Tibial nerve (tissue), 4 donors: ENCODE data around the gene PCDH9. TPM values are rescaled to one million over a fixed set of nuclear protein-coding genes. Genes with fewer than 3 reads are reported as not detected.

Experiments used
- DNase-seq, 2 donors: peaks; one replicate each; pipeline ENCODE4 v3.0.0-alpha.2; 2019; ENCODE audit warnings: low spot score in 2 of 2
- H3K27ac ChIP-seq, 4 donors: fragments of 200-600 bp; sonication (generic) in 3 of 4; one replicate each; pipeline ENCODE4 v1.5.1; 2017 to 2019; ENCODE audit warnings: mild to moderate bottlenecking in 1 of 4
- H3K27me3 ChIP-seq, 2 donors: fragments of 200-600 bp; sonication (generic) in 1 of 2; one replicate each; pipeline versions ENCODE4 v1.5.1 to v1.6.0; 2017 to 2019
- H3K36me3 ChIP-seq, 3 donors: fragments of 200-600 bp; sonication (generic); one replicate each; pipeline ENCODE4 v1.5.1; 2018 to 2019
- H3K4me1 ChIP-seq, 4 donors: fragments of 200-600 bp; sonication (generic) in 3 of 4; one replicate each; pipeline ENCODE4 v1.5.1; 2017 to 2019
- H3K4me3 ChIP-seq, 4 donors: fragments of 200-600 bp; sonication (generic) in 3 of 4; one replicate each; pipeline ENCODE4 v1.5.1; 2017 to 2019; ENCODE audit warnings: mild to moderate bottlenecking in 1 of 4, moderate library complexity in 1 of 4
- H3K9me3 ChIP-seq, 4 donors: fragments of 200-600 bp; sonication (generic) in 3 of 4; one replicate each; pipeline ENCODE4 v1.5.1; 2017 to 2019
- CTCF ChIP-seq, 5 experiments: fragments of 200-600 bp in 3 of 5; fragments of 450-650 bp in 2 of 5; sonication (generic) in 3 of 5; IDR thresholded peaks; one replicate each; pipeline ENCODE4 v1.5.1; 2016 to 2019; ENCODE audit warnings: antibody characterized with exemption in 5 of 5, mild to moderate bottlenecking in 3 of 5, moderate library complexity in 2 of 5
- EP300 ChIP-seq, 2 donors: sonication (generic); formaldehyde crosslinking; IDR thresholded peaks; one replicate each; pipeline ENCODE4 v1.6.1; 2017; ENCODE audit warnings: antibody characterized with exemption in 2 of 2, mild to moderate bottlenecking in 1 of 2
- POLR2A ChIP-seq, 2 donors: fragments of 450-650 bp; IDR thresholded peaks; one replicate each; pipeline ENCODE4 v1.6.1; 2017; ENCODE audit warnings: antibody characterized with exemption in 2 of 2, mild to moderate bottlenecking in 2 of 2, moderate library complexity in 2 of 2
- WGBS, 2 donors: methylation state at CpG; one replicate each; pipeline ENCODE4 v1.1.5; 2018; 5-methylcytosine and 5-hydroxymethylcytosine counted together
- total RNA-seq, 4 donors: library from RNA; depleted of rRNA; stranded (reverse); fragments of >200 nt; gene quantifications; one replicate each; pipeline ENCODE4 v1.1.0, GENCODE V29; 2016

PCDH9 gene
- total RNA-seq, 4 donors from 2014 or later = 11.8 to 28.6 (median 14.4) TPM

GRCh38 chr13:66275416-66275815 lies 954.7 kb downstream of the PCDH9 start:
- no peak overlapping the region for H3K4me3 ChIP-seq
- no peaks in the 10 kb centered on the region for H3K4me1 ChIP-seq
- TF ChIP-seq CTCF (IDR thresholded peaks at IDR 0.05) = no peak
- no peak for TF ChIP-seq EP300 (IDR thresholded peaks at IDR 0.05)
- TF ChIP-seq POLR2A (IDR thresholded peaks at IDR 0.05) = no peak
- H3K27ac ChIP-seq = no peak overlapping the region
- H3K9me3 ChIP-seq = peaks cover 0 to 16% (median 0%) of the 10 kb centered on the region in 4 donors
- H3K36me3 ChIP-seq = no peaks in the 10 kb centered on the region
- no peaks in the 10 kb centered on the region for H3K27me3 ChIP-seq
- 88 to 89% methylated on average over 1 of the region's 1 CpG for WGBS, 2 donors
- no peak for DNase-seq

- H3K4me3 ChIP-seq = no peak overlapping the region
- no peaks in the 10 kb centered on the region for H3K4me1 ChIP-seq
- H3K9me3 ChIP-seq = peaks cover 0 to 16% (median 0%) of the 10 kb centered on the region in 4 donors
- H3K27ac ChIP-seq = no peak overlapping the region
- no peaks in the 10 kb centered on the region for H3K27me3 ChIP-seq
- WGBS, 2 donors = 40 to 56% methylated on average over 1 of the region's 1 CpG
- DNase-seq = no peak
- no peaks in the 10 kb centered on the region for H3K36me3 ChIP-seq
- no peak for TF ChIP-seq EP300 (IDR thresholded peaks at IDR 0.05)
- no peak for TF ChIP-seq POLR2A (IDR thresholded peaks at IDR 0.05)
- no peak for TF ChIP-seq CTCF (IDR thresholded peaks at IDR 0.05)
These were observed 957.1 kb downstream of the PCDH9 start for GRCh38 chr13:66273011-66273410.

- no peak overlapping the region for H3K4me3 ChIP-seq
- H3K27ac ChIP-seq = no peak overlapping the region
- no peaks in the 10 kb centered on the region for H3K36me3 ChIP-seq
- no peaks in the 10 kb centered on the region for H3K9me3 ChIP-seq
- no peak for DNase-seq
- H3K27me3 ChIP-seq = no peaks in the 10 kb centered on the region
- H3K4me1 ChIP-seq = no peaks in the 10 kb centered on the region
- no peak for TF ChIP-seq POLR2A (IDR thresholded peaks at IDR 0.05)
- no peak for TF ChIP-seq CTCF (IDR thresholded peaks at IDR 0.05)
- TF ChIP-seq EP300 (IDR thresholded peaks at IDR 0.05) = no peak
- 90 to 93% methylated on average over 5 of the region's 5 CpGs for WGBS, 2 donors
These were observed 963.4 kb downstream of the PCDH9 start for GRCh38 chr13:66266761-66267160.

- Histone ChIP-seq H3K36me3 (no peaks in the 10 kb centered on the region), H3K4me3 (no peak overlapping the region), H3K27me3 (no peaks in the 10 kb centered on the region), H3K4me1 (no peaks in the 10 kb centered on the region), H3K9me3 (no peaks in the 10 kb centered on the region), H3K27ac (no peak overlapping the region)
- WGBS, 2 donors = 94 to 97% methylated on average over 1 of the region's 1 CpG
- no peak for DNase-seq
- TF ChIP-seq CTCF (IDR thresholded peaks at IDR 0.05) = no peak
- TF ChIP-seq POLR2A (IDR thresholded peaks at IDR 0.05) = no peak
- TF ChIP-seq EP300 (IDR thresholded peaks at IDR 0.05) = no peak
These were observed 963.8 kb downstream of the PCDH9 start for GRCh38 chr13:66266348-66266747.

DNA sequence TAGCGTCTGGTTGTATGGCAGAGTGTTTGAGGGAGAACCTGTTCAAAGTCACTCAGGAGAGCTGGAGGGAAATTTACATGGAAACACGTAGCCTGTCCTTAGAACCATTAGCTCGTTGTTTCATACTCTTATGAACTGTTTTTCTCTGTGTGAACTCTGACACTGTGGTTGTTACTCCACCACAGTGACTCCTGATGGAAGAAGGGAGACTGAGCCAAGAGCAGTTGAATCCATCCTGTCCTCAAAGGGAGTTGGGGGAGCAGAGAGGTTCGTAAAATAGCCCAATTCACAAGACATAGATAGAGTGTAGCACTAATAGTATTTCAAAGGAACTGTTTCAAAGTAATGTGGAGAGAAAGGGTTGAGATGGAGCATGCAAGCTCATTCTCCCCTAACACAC lies 964.8 kb downstream of the PCDH9 start:
- H3K4me1 ChIP-seq = no peaks in the 10 kb centered on the region
- no peaks in the 10 kb centered on the region for H3K9me3 ChIP-seq
- no peak overlapping the region for H3K27ac ChIP-seq
- no peaks in the 10 kb centered on the region for H3K36me3 ChIP-seq
- H3K27me3 ChIP-seq = no peaks in the 10 kb centered on the region
- no peak for DNase-seq
- TF ChIP-seq EP300 (IDR thresholded peaks at IDR 0.05) (no peak), POLR2A (IDR thresholded peaks at IDR 0.05) (no peak), CTCF (IDR thresholded peaks at IDR 0.05) (no peak)
- no peak overlapping the region for H3K4me3 ChIP-seq
- WGBS, 2 donors = 51 to 59% methylated on average over 4 of the region's 4 CpGs
